Muscle layer of duodenum (tissue), 2 donors: Measurements from ENCODE around the gene ABTB1.
"Not testable (repeated sequence)": the region's sequence is repeated elsewhere in the genome, so short reads cannot be mapped to it uniquely, and the experiment has no call there.

Experiments
- H3K27ac ChIP-seq: one replicate; pipeline ENCODE4 v1.7.0; 2013; ENCODE audit warnings: mild to moderate bottlenecking, low read length
- H3K27me3 ChIP-seq: one replicate; pipeline ENCODE4 v1.7.0; 2013; ENCODE audit warnings: low read depth, mild to moderate bottlenecking, control low read depth, low read length
- H3K36me3 ChIP-seq, 2 donors: one replicate each; pipeline ENCODE4 v1.7.0; 2013; ENCODE audit warnings: low read length in 2 of 2, control low read depth in 1 of 2, mild to moderate bottlenecking in 1 of 2; ENCODE audit not compliant: insufficient read depth in 2 of 2, control insufficient read depth in 1 of 2
- H3K4me1 ChIP-seq, 2 donors: one replicate each; pipeline ENCODE4 v1.7.0; 2013; ENCODE audit warnings: low read length in 2 of 2, mild to moderate bottlenecking in 2 of 2, control low read depth in 1 of 2, moderate library complexity in 1 of 2; ENCODE audit not compliant: insufficient read depth in 2 of 2, control insufficient read depth in 1 of 2
- H3K4me3 ChIP-seq, 2 donors: one replicate each; pipeline ENCODE4 v1.7.0; 2013; ENCODE audit warnings: low read length in 2 of 2, low read depth in 1 of 2, mild to moderate bottlenecking in 1 of 2
- H3K9me3 ChIP-seq, 2 donors: one replicate each; pipeline ENCODE4 v1.7.0; 2013; ENCODE audit warnings: low read length in 2 of 2, control low read depth in 1 of 2, mild to moderate bottlenecking in 1 of 2; ENCODE audit not compliant: control insufficient read depth in 1 of 2
- donor health status: healthy.

ABTB1 gene

GRCh38 chr3:127652246-127652995 lies 20.3 kb upstream of the ABTB1 start:
- Histone ChIP-seq H3K27me3 (no peaks in the 10 kb centered on the region), H3K4me3 (no peak overlapping the region), H3K27ac (no peak overlapping the region), H3K9me3 (no peaks in the 10 kb centered on the region), H3K4me1 (peaks cover 0 to 4% of the 10 kb centered on the region in 2 donors), H3K36me3 (no peaks in the 10 kb centered on the region)

- H3K9me3 ChIP-seq: no peaks in the 10 kb centered on the region
- H3K27ac ChIP-seq: no peak overlapping the region
- no peaks in the 10 kb centered on the region for H3K36me3 ChIP-seq
- peaks cover 0 to 4% of the 10 kb centered on the region in 2 donors for H3K4me1 ChIP-seq
- no peaks in the 10 kb centered on the region for H3K27me3 ChIP-seq
- no peak overlapping the region for H3K4me3 ChIP-seq
These were observed 18.4 kb upstream of the ABTB1 start for GRCh38 chr3:127654374-127654773.

GRCh38 chr3:127654993-127655392 lies 17.8 kb upstream of the ABTB1 start:
- not testable (repeated sequence) for H3K36me3 ChIP-seq, H3K4me3 ChIP-seq, H3K27ac ChIP-seq, H3K4me1 ChIP-seq, H3K27me3 ChIP-seq, H3K9me3 ChIP-seq

DNA sequence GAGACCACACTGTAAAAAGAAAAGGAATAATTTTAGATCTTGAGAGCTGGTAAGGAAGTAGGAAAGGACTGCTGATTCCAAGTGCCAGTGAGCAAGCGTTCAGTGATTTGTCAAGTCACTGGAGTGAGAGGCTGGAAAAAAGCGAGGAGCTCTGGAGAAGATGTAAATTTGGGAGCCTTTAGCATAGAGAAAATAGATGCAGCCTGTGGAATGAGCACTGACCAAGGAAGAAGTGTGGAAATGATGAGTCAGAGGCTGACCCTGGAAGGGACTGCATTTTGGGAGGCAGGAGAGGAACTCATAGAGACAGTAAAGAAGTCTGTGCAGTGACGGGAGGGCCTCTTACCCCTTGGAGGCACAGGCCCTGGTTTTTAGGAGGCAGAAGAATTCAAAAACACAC lies 17.1 kb upstream of the ABTB1 start:
- Histone ChIP-seq H3K4me3 (no peak overlapping the region), H3K9me3 (no peaks in the 10 kb centered on the region), H3K36me3 (no peaks in the 10 kb centered on the region), H3K27me3 (no peaks in the 10 kb centered on the region), H3K4me1 (peaks cover 0 to 4% of the 10 kb centered on the region in 2 donors), H3K27ac (no peak overlapping the region)

- H3K4me1 ChIP-seq: peaks cover 0 to 4% of the 10 kb centered on the region in 2 donors
- H3K9me3 ChIP-seq: no peaks in the 10 kb centered on the region
- H3K36me3 ChIP-seq: no peaks in the 10 kb centered on the region
- no peak overlapping the region for H3K27ac ChIP-seq
- H3K27me3 ChIP-seq: no peaks in the 10 kb centered on the region
- H3K4me3 ChIP-seq: no peak overlapping the region
These were observed 15.8 kb upstream of the ABTB1 start for GRCh38 chr3:127656906-127657305.

GRCh38 chr3:127658234-127658633 lies 14.5 kb upstream of the ABTB1 start:
- Histone ChIP-seq H3K36me3 (no peaks in the 10 kb centered on the region), H3K4me1 (peaks cover 0 to 4% of the 10 kb centered on the region in 2 donors), H3K9me3 (no peaks in the 10 kb centered on the region), H3K4me3 (no peak overlapping the region), H3K27me3 (no peaks in the 10 kb centered on the region), H3K27ac (no peak overlapping the region)

GRCh38 chr3:127660621-127661251 lies 12.0 kb upstream of the ABTB1 start:
- H3K9me3 ChIP-seq: no peaks in the 10 kb centered on the region
- H3K27ac ChIP-seq: no peak overlapping the region
- no peaks in the 10 kb centered on the region for H3K27me3 ChIP-seq

GRCh38 chr3:127661600-127661999 lies 11.2 kb upstream of the ABTB1 start:
- H3K4me3 ChIP-seq: no peak overlapping the region
- H3K27me3 ChIP-seq: no peaks in the 10 kb centered on the region
- no peak overlapping the region for H3K27ac ChIP-seq
- no peaks in the 10 kb centered on the region for H3K36me3 ChIP-seq
- no peaks in the 10 kb centered on the region for H3K4me1 ChIP-seq
- H3K9me3 ChIP-seq: no peaks in the 10 kb centered on the region

More at GRCh38 chr3:127660621-127661251, 12.0 kb upstream of the ABTB1 start:
- peaks cover 0 to under 1% of the 10 kb centered on the region in 2 donors for H3K4me1 ChIP-seq
- no peak overlapping the region for H3K4me3 ChIP-seq
- no peaks in the 10 kb centered on the region for H3K36me3 ChIP-seq

- no peak overlapping the region for H3K27ac ChIP-seq
These were observed 10.7 kb upstream of the ABTB1 start for GRCh38 chr3:127662001-127662469.

GRCh38 chr3:127663151-127663550 lies 9.6 kb upstream of the ABTB1 start:
- no peak overlapping the region for H3K4me3 ChIP-seq
- H3K9me3 ChIP-seq: no peaks in the 10 kb centered on the region
- no peaks in the 10 kb centered on the region for H3K27me3 ChIP-seq
- no peaks in the 10 kb centered on the region for H3K36me3 ChIP-seq
- no peak overlapping the region for H3K27ac ChIP-seq
- H3K4me1 ChIP-seq: no peaks in the 10 kb centered on the region

More at GRCh38 chr3:127662001-127662469, 10.7 kb upstream of the ABTB1 start:
- no peaks in the 10 kb centered on the region for H3K9me3 ChIP-seq
- H3K4me3 ChIP-seq: no peak overlapping the region
- H3K27me3 ChIP-seq: no peaks in the 10 kb centered on the region
- no peaks in the 10 kb centered on the region for H3K36me3 ChIP-seq
- H3K4me1 ChIP-seq: no peaks in the 10 kb centered on the region

DNA sequence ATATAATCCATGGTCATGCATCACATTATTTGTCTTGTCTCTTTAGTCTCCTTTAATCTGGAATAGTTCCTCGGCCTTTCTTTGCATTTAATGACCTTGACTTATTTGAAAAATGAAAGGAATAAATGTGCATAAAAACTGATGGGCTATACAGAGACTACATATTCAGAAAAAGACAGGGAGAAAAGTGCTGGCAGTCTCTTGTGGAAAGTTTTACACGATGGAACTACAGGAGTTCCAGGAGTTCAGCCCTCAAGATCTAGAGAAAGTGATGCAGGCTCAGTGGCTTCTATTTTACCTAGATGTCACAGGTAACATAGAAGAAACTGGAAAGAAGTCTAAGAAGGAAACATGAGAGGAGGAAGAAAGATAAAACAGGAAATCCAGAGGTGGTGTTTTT lies 7.6 kb upstream of the ABTB1 start:
- Histone ChIP-seq H3K27me3 (no peaks in the 10 kb centered on the region), H3K4me1 (no peaks in the 10 kb centered on the region), H3K9me3 (no peaks in the 10 kb centered on the region), H3K4me3 (no peak overlapping the region), H3K27ac (no peak overlapping the region), H3K36me3 (no peaks in the 10 kb centered on the region)
